CD4-positive, alpha-beta T cell (primary cell): ENCODE data around the gene TMEM272. TPM values are rescaled to one million over a fixed set of nuclear protein-coding genes. Genes with fewer than 3 reads are reported as not detected.

Source experiments
- ATAC-seq: fragments of 200-7000 bp; cut with Tn5 transposase; one replicate; pipeline ENCODE4 v1.10.0; 2022; ENCODE audit warnings: mild to moderate bottlenecking; ENCODE audit not compliant: poor library complexity
- CTCF ChIA-PET: fragments of 350-600 bp; sonication (Branson Sonifier 250); formaldehyde crosslinking; loops from one replicate; lab custom pipeline; 2021; ENCODE audit warnings: antibody characterized with exemption, inconsistent platforms; lab: Charles Lee
- POLR2A ChIA-PET: fragments of 350-600 bp; sonication (Branson Sonifier 250); formaldehyde crosslinking; loops from one replicate; lab custom pipeline; 2021; ENCODE audit warnings: antibody characterized with exemption, inconsistent platforms; lab: Charles Lee
- DNase-seq, 14 experiments: peaks; one replicate each; pipeline ENCODE4 v3.0.0-alpha.2; 2013 to 2020; ENCODE audit warnings: mixed read lengths in 2 of 14
- H3K27ac ChIP-seq, 2 donors: one replicate each; pipeline versions ENCODE4 v1.5.1 to v1.7.0; 2013; ENCODE audit warnings: low read length in 2 of 2, low read depth in 1 of 2, mild to moderate bottlenecking in 1 of 2
- H3K27me3 ChIP-seq, 2 experiments: 1 replicate in 1 of 2; 2 replicates in 1 of 2; pipeline versions ENCODE4 v1.6.1 to v1.7.0; 2013; ENCODE audit warnings: low read length in 2 of 2, control low read depth in 1 of 2, mild to moderate bottlenecking in 1 of 2, moderate library complexity in 1 of 2; ENCODE audit not compliant: insufficient read depth in 2 of 2, control insufficient read depth in 1 of 2
- H3K36me3 ChIP-seq: one replicate; pipeline ENCODE4 v1.6.1; 2013; ENCODE audit warnings: low read length, control low read depth; ENCODE audit not compliant: insufficient read depth
- H3K4me1 ChIP-seq: one replicate; pipeline ENCODE4 v1.6.1; 2013; ENCODE audit warnings: low read length, control low read depth; ENCODE audit not compliant: insufficient read depth
- H3K4me3 ChIP-seq: one replicate; pipeline ENCODE4 v1.5.1; 2013; ENCODE audit warnings: mild to moderate bottlenecking, low read length, moderate library complexity
- H3K9me3 ChIP-seq, 2 experiments: 1 replicate in 1 of 2; 2 replicates in 1 of 2; pipeline versions ENCODE4 v1.6.1 to v1.7.0; 2013; ENCODE audit warnings: low read length in 2 of 2, mild to moderate bottlenecking in 2 of 2, control low read depth in 1 of 2, moderate library complexity in 1 of 2; ENCODE audit not compliant: control insufficient read depth in 1 of 2, insufficient read depth in 1 of 2
- H3K27ac Mint-ChIP-seq: one replicate; pipeline ENCODE4 v1.8.0; 2020; ENCODE audit warnings: mixed read lengths
- H3K27me3 Mint-ChIP-seq: one replicate; pipeline ENCODE4 v1.8.0; 2021; ENCODE audit warnings: mixed read lengths
- H3K36me3 Mint-ChIP-seq: one replicate; pipeline ENCODE4 v1.8.0; 2021; ENCODE audit warnings: low read depth, mixed read lengths
- H3K4me1 Mint-ChIP-seq: one replicate; pipeline ENCODE4 v1.8.0; 2021; ENCODE audit warnings: low read depth, mixed read lengths
- H3K4me3 Mint-ChIP-seq: one replicate; pipeline ENCODE4 v1.8.0; 2020; ENCODE audit warnings: mild to moderate bottlenecking, mixed read lengths
- H3K9me3 Mint-ChIP-seq: one replicate; pipeline ENCODE4 v1.8.0; 2020; ENCODE audit warnings: mixed read lengths
- CTCF ChIP-seq: fragments of 200-600 bp; IDR thresholded peaks from one replicate; pipeline ENCODE4 v1.8.0; 2022; ENCODE audit warnings: antibody characterized with exemption, mild to moderate bottlenecking
- intact Hi-C, 2 experiments: fragments of 100-400 bp; cut with DNase I in 1 of 2; cut with micrococcal nuclease in 1 of 2; formaldehyde crosslinking; loops; one replicate each; pipeline versions ENCODE4 v1.15.1 to v1.9.0; 2023 to 2025; cut with DNase I, micrococcal nuclease
- total RNA-seq, 174 experiments: library from RNA in 2 of 174; stranded (reverse) in 2 of 174; gene quantifications; one replicate each; pipeline ENCODE4 v1.2.3 and lab custom pipeline; 2021 to 2026

TMEM272 gene
- total RNA-seq, 2 experiments from 2014 or later, result 2.7 to 2.8 TPM

- ChIA-PET POLR2A (no interaction called here), CTCF (no interaction called here)
- H3K9me3 Mint-ChIP-seq, result no peaks in the 10 kb centered on the region
- Histone ChIP-seq H3K4me3 (no peak overlapping the region), H3K27me3 (no peaks in the 10 kb centered on the region), H3K9me3 (no peaks in the 10 kb centered on the region), H3K27ac (no peak overlapping the region), H3K4me1 (no peaks in the 10 kb centered on the region), H3K36me3 (no peaks in the 10 kb centered on the region)
- no peaks in the 10 kb centered on the region for H3K4me1 Mint-ChIP-seq
- TF ChIP-seq CTCF, result no peak
- DNase-seq (no peak), ATAC-seq (no peak)
- no peak overlapping the region for H3K4me3 Mint-ChIP-seq
- H3K36me3 Mint-ChIP-seq, result no peaks in the 10 kb centered on the region
- intact Hi-C loops, result no loop called here
- H3K27me3 Mint-ChIP-seq, result peaks cover 4% of the 10 kb centered on the region
- no peak overlapping the region for H3K27ac Mint-ChIP-seq
Measured at GRCh38 chr13:51870616-51871015, 25.6 kb upstream of the TMEM272 start.

- TF ChIP-seq CTCF, result no peak
- no peak for DNase-seq
- no peak overlapping the region for H3K4me3 Mint-ChIP-seq
- H3K4me3 ChIP-seq, result no peak overlapping the region
- H3K27me3 Mint-ChIP-seq, result peaks cover 4% of the 10 kb centered on the region
- ChIA-PET POLR2A (no interaction called here), CTCF (interaction anchor here (1.4 kb wide), 1 partner anchor 258 kb away, joined by 5 read pairs; no protein-coding TSS in a partner anchor)
- no peaks in the 10 kb centered on the region for H3K36me3 ChIP-seq
- H3K9me3 ChIP-seq, result no peaks in the 10 kb centered on the region
- no peaks in the 10 kb centered on the region for H3K9me3 Mint-ChIP-seq
- no peaks in the 10 kb centered on the region for H3K4me1 Mint-ChIP-seq
- intact Hi-C loops, result no loop called here
- no peaks in the 10 kb centered on the region for H3K36me3 Mint-ChIP-seq
- H3K27ac Mint-ChIP-seq, result no peak overlapping the region
- no peak for ATAC-seq
- no peak overlapping the region for H3K27ac ChIP-seq
- H3K4me1 ChIP-seq, result no peaks in the 10 kb centered on the region
- no peaks in the 10 kb centered on the region for H3K27me3 ChIP-seq
Measured at GRCh38 chr13:51869916-51870315, 24.9 kb upstream of the TMEM272 start.

- H3K27ac Mint-ChIP-seq, result no peak overlapping the region
- H3K4me1 Mint-ChIP-seq, result peaks cover 7% of the 10 kb centered on the region
- no peak overlapping the region for H3K4me3 ChIP-seq
- intact Hi-C loops, result no loop called here
- H3K27me3 Mint-ChIP-seq, result peaks cover 4% of the 10 kb centered on the region
- no peaks in the 10 kb centered on the region for H3K9me3 ChIP-seq
- H3K27me3 ChIP-seq, result no peaks in the 10 kb centered on the region
- DNase-seq (no peak), ATAC-seq (no peak)
- TF ChIP-seq CTCF, result no peak
- no peaks in the 10 kb centered on the region for H3K9me3 Mint-ChIP-seq
- CTCF ChIA-PET, result no interaction called here
- H3K36me3 Mint-ChIP-seq, result no peaks in the 10 kb centered on the region
- no peaks in the 10 kb centered on the region for H3K36me3 ChIP-seq
- POLR2A ChIA-PET, result no interaction called here
- H3K4me3 Mint-ChIP-seq, result no peak overlapping the region
- no peak overlapping the region for H3K27ac ChIP-seq
- no peaks in the 10 kb centered on the region for H3K4me1 ChIP-seq
Measured at GRCh38 chr13:51867062-51867461, 22.1 kb upstream of the TMEM272 start.
